Thyroid gland (tissue), 4 donors: ENCODE results near the gene DGCR8. TPM values are rescaled to one million over a fixed set of nuclear protein-coding genes. Genes with fewer than 3 reads are reported as not detected.

Experiments used
- DNase-seq, 2 donors: peaks; one replicate each; pipeline ENCODE4 v3.0.0-alpha.2; 2019
- H3K27ac ChIP-seq, 3 donors: fragments of 200-600 bp; sonication (generic); 1 replicate in 2 of 3; 2 replicates in 1 of 3; pipeline ENCODE4 v1.5.1; 2016 to 2019; ENCODE audit warnings: mild to moderate bottlenecking in 1 of 3, moderate library complexity in 1 of 3
- H3K27me3 ChIP-seq: fragments of 200-600 bp; sonication (generic); one replicate; pipeline ENCODE4 v1.5.1; 2019
- H3K36me3 ChIP-seq, 2 donors: fragments of 200-600 bp; sonication (generic); one replicate each; pipeline ENCODE4 v1.5.1; 2016 to 2019
- H3K4me1 ChIP-seq, 2 donors: fragments of 200-600 bp; sonication (generic); one replicate each; pipeline ENCODE4 v1.5.1; 2017 to 2019
- H3K4me3 ChIP-seq, 3 donors: fragments of 200-600 bp; sonication (generic); replicated peaks in 1 of 3; 1 replicate in 2 of 3; 2 replicates in 1 of 3; pipeline ENCODE4 v1.5.1; 2016; ENCODE audit warnings: mild to moderate bottlenecking in 1 of 3
- H3K9me3 ChIP-seq: fragments of 200-600 bp; sonication (generic); one replicate; pipeline ENCODE4 v1.5.1; 2017
- POLR2A ChIP-seq, 2 donors: fragments of 450-650 bp; IDR thresholded peaks; one replicate each; pipeline ENCODE4 v1.6.1; 2017; ENCODE audit warnings: antibody characterized with exemption in 2 of 2, mild to moderate bottlenecking in 2 of 2, moderate library complexity in 1 of 2
- WGBS, 2 donors: methylation state at CpG; one replicate each; pipeline ENCODE4 v1.1.5; 2017; 5-methylcytosine and 5-hydroxymethylcytosine counted together
- intact Hi-C: fragments of 100-400 bp; cut with DNase I; formaldehyde crosslinking; loops from one replicate; pipeline ENCODE4 v1.15.1; 2023
- total RNA-seq, 4 donors: library from RNA; depleted of rRNA; stranded (reverse); fragments of >200 nt; gene quantifications; one replicate each; pipeline ENCODE4 v1.2.3, GENCODE V29; 2016
- TF ChIP-seq, protein P1 (sequence below), 6 experiments: fragments of 200-600 bp in 3 of 6; fragments of 450-650 bp in 3 of 6; sonication (generic) in 3 of 6; IDR thresholded peaks; one replicate each; pipeline ENCODE4 v1.5.1; 2016 to 2019; ENCODE audit warnings: antibody characterized with exemption in 6 of 6, mild to moderate bottlenecking in 2 of 6, inconsistent platforms in 1 of 6, moderate library complexity in 1 of 6

Gene DGCR8
- total RNA-seq, 4 donors from 2014 or later, result 28.9 to 48.8 (median 31.5) TPM

DNA sequence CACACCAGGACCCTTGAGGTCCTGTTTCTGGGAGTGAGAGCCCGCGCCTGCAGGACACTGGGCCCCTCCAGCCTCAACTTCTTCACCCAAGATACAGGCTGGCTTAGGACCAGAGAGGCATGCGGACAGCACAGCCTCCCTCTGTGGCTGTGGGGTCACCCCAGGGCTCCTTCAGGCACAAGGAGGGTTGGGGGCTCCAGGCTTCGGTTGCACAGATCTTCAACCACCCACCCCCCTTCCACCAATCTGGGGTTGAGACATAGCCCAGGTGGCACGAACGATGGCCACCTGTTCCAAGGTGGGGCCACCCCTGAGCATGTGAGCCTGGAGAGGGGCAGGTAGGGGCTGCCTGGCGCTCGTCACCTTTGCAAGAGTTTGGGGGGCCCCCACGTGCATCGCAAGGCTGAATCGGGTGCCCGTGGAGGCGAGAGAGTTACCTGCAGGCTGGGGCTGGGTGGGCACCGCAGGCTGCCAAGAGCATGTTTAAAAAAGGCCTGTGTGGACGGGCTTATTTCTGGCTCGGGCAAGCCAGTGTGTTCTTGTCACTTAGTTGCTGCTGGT is 52.7 kb downstream of the DGCR8 start:
- Histone ChIP-seq H3K9me3 (no peaks in the 10 kb centered on the region), H3K27me3 (no peaks in the 10 kb centered on the region), H3K27ac (no peak overlapping the region), H3K36me3 (no peaks in the 10 kb centered on the region), H3K4me1 (peaks cover 18 to 58% of the 10 kb centered on the region in 2 donors), H3K4me3 (peak overlapping the region; percentile 60 to 90 (median 83))
- 53 to 68% methylated on average over 6 to 12 of the region's 16 CpGs for WGBS, 2 donors
- no peak for DNase-seq
- TF ChIP-seq, protein P1, sequence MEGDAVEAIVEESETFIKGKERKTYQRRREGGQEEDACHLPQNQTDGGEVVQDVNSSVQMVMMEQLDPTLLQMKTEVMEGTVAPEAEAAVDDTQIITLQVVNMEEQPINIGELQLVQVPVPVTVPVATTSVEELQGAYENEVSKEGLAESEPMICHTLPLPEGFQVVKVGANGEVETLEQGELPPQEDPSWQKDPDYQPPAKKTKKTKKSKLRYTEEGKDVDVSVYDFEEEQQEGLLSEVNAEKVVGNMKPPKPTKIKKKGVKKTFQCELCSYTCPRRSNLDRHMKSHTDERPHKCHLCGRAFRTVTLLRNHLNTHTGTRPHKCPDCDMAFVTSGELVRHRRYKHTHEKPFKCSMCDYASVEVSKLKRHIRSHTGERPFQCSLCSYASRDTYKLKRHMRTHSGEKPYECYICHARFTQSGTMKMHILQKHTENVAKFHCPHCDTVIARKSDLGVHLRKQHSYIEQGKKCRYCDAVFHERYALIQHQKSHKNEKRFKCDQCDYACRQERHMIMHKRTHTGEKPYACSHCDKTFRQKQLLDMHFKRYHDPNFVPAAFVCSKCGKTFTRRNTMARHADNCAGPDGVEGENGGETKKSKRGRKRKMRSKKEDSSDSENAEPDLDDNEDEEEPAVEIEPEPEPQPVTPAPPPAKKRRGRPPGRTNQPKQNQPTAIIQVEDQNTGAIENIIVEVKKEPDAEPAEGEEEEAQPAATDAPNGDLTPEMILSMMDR (IDR thresholded peaks at IDR 0.05), result no peak
- no peak for TF ChIP-seq POLR2A (IDR thresholded peaks at IDR 0.05)
- intact Hi-C loops, result no loop called here

DNA sequence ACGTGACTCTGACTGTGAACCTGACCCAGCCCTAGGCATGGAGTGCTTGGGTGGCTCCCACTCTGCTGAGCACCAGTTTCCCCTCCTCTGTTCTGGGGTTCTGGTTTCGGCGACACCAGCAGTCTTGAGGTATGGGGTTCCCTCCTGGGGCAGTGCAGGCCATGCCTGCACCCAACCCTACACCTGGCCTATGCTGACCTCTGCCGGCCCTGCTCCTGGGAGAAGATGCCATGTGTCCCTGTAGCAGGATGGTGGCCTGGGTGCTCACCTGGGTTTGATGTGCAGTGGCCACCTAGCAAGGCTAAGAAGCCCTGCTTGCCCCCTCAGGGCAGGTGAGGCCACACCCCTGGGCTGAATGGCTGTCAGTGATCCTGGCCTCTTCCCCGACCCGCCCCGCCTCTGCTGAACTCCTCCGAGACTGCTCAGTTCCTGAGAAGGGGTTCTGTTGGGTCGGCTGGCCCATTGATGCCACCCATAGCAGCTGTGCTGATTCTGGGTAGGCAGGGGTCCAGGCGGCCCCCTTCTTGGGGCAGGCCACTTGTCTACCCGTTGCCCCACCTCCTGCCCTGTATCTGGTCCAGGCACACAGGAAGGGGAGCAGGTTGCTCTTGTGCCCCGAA is 54.0 kb downstream of the DGCR8 start:
- Histone ChIP-seq H3K36me3 (no peaks in the 10 kb centered on the region), H3K4me3 (no peak overlapping the region), H3K9me3 (no peaks in the 10 kb centered on the region), H3K27ac (no peak overlapping the region), H3K27me3 (no peaks in the 10 kb centered on the region), H3K4me1 (peaks cover 18 to 63% of the 10 kb centered on the region in 2 donors)
- DNase-seq, result no peak
- intact Hi-C loops, result no loop called here
- TF ChIP-seq POLR2A (IDR thresholded peaks at IDR 0.05), result no peak
- TF ChIP-seq, protein P1 (IDR thresholded peaks at IDR 0.05), result no peak
- 88 to 92% methylated on average over 7 to 10 of the region's 12 CpGs for WGBS, 2 donors

DNA sequence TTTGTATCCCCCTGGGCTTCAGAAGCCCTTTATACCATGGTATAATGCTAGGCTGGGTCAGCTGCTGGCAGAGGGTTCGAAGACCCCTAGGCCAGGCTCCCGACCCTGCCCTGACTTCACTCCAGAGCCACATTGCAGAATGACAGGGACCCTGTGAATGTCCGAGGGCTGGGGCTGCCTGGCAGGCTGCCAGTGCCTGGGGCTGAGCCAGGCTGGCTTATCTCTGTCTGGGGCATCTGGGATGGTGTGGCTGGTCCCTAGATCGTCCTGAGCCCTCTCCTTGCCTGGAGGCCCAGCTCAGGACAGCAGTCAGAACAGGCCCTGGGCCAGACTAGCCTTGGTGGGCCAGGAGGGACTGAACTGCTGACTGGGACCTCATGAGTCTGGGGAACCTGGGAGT is 55.2 kb downstream of the DGCR8 start:
- Histone ChIP-seq H3K27ac (no peak overlapping the region), H3K36me3 (no peaks in the 10 kb centered on the region), H3K4me3 (no peak overlapping the region), H3K27me3 (no peaks in the 10 kb centered on the region), H3K4me1 (peaks cover 18 to 63% of the 10 kb centered on the region in 2 donors), H3K9me3 (no peaks in the 10 kb centered on the region)
- intact Hi-C loops, result no loop called here
- DNase-seq, result no peak
- WGBS, 2 donors, result 72 to 74% methylated on average over 2 to 3 of the region's 4 CpGs
- TF ChIP-seq, protein P1 (IDR thresholded peaks at IDR 0.05), result no peak
- no peak for TF ChIP-seq POLR2A (IDR thresholded peaks at IDR 0.05)

DNA sequence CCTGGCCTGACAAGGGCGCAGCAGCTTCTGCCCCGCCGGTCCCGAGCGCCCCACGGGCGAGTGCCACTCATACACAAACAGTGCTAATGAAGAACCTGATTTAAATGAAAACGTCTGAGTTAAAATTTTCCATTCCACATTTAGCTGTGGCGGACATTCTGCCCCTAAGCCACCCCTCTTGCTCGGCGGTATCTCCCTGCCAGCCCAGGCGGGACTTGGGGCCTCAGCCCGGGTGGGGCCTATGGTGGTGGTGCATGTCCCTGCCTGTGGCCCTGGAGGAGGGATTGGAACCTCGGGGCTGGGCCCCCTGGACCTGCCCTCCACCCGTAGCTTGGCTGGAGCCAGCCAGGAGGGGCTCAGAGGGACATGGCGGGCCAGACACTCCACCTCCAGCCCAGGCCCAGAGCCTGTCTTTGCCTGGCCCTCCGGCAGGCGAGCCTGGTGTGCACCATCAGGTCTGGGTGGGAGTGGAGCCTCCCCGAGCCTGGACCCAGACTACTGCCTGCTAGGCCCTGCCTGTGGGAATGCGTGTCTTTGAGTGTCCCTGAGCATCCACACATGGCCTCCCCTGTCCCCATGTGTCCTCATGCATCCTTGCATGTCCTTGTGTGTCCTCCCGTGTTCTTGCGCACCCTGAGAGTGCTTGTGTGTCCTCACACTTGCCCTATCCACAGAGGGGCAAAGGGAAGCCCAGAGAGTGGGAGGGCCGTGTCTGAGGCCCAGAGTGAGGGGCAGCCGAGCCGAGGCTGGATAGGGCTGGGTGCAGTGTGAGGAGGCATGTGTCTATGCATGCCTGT is 56.0 kb downstream of the DGCR8 start:
- DNase-seq, result no peak
- 92 to 94% methylated on average over 9 to 22 of the region's 25 CpGs for WGBS, 2 donors
- TF ChIP-seq POLR2A (IDR thresholded peaks at IDR 0.05), result no peak
- TF ChIP-seq, protein P1 (IDR thresholded peaks at IDR 0.05), result no peak
- intact Hi-C loops, result no loop called here
- H3K4me1 ChIP-seq, result peaks cover 18 to 57% of the 10 kb centered on the region in 2 donors
- H3K27me3 ChIP-seq, result no peaks in the 10 kb centered on the region
- no peak overlapping the region for H3K27ac ChIP-seq
- no peak overlapping the region for H3K4me3 ChIP-seq
- no peaks in the 10 kb centered on the region for H3K36me3 ChIP-seq
- no peaks in the 10 kb centered on the region for H3K9me3 ChIP-seq

DNA sequence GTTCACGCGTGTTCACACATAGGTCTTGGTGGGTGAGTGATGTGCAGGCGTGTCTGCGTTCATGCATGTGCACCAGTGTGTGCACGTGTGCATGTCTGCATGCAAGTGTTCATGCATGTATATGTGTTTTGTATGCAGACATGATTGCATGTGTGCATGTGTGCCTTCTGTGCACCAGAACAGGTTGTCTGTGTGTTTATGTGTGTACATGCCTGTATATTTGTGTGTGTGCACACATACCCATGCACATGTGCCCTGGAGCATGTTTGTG is 56.5 kb downstream of the DGCR8 start:
- WGBS, 2 donors, result 94 to 96% methylated on average over 5 of the region's 5 CpGs
- no peak for TF ChIP-seq POLR2A (IDR thresholded peaks at IDR 0.05)
- TF ChIP-seq, protein P1 (IDR thresholded peaks at IDR 0.05), result no peak
- Histone ChIP-seq H3K36me3 (no peaks in the 10 kb centered on the region), H3K27me3 (no peaks in the 10 kb centered on the region), H3K4me1 (peaks cover 18 to 57% of the 10 kb centered on the region in 2 donors), H3K27ac (no peak overlapping the region), H3K4me3 (no peak overlapping the region), H3K9me3 (no peaks in the 10 kb centered on the region)
- intact Hi-C loops, result no loop called here
- no peak for DNase-seq
